ENCODE results near the gene HEXA.

DNA sequence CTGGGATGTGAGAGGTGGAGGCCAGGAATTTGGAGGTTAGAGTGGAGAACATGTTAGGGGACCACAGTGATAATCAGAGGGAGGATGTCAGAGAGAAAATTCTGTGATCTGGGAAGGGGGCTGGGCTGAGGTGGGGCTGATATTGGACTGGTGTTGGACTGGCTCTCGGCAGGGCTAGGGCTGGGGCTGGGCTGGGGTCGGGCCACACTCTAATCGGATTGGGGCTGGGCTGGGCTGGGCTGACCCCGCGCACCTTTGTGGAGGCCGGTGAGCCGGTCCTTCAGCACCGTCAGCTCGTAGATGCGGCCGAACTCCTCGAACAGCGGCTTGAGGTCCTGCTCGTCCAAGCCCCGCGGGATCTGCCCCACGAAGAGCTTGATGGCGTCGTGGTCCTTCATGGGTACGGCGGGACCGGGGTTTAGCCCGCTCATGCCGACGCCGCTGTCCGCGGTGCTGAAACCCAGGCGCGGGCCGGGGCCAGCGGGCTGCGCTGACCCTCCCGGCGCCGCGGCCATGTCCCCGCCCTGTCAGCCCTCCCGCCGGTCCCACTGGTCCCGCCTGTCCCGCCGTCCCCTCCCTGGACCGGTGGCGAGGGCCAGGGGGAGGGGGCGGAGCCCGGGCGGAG is 56.3 kb downstream of the HEXA start:
- no peak for TF ChIP-seq POLR2A (IDR thresholded peaks at IDR 0.05)
- TF ChIP-seq, protein P1, sequence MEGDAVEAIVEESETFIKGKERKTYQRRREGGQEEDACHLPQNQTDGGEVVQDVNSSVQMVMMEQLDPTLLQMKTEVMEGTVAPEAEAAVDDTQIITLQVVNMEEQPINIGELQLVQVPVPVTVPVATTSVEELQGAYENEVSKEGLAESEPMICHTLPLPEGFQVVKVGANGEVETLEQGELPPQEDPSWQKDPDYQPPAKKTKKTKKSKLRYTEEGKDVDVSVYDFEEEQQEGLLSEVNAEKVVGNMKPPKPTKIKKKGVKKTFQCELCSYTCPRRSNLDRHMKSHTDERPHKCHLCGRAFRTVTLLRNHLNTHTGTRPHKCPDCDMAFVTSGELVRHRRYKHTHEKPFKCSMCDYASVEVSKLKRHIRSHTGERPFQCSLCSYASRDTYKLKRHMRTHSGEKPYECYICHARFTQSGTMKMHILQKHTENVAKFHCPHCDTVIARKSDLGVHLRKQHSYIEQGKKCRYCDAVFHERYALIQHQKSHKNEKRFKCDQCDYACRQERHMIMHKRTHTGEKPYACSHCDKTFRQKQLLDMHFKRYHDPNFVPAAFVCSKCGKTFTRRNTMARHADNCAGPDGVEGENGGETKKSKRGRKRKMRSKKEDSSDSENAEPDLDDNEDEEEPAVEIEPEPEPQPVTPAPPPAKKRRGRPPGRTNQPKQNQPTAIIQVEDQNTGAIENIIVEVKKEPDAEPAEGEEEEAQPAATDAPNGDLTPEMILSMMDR (IDR thresholded peaks at IDR 0.05), result no peak
- no peak for TF ChIP-seq EP300 (IDR thresholded peaks at IDR 0.05)

Measured in stomach (tissue), 4 donors.